Esophagus squamous epithelium (tissue), 5 donors: ENCODE data around the gene SEC62. TPM values are rescaled to one million over a fixed set of nuclear protein-coding genes. Genes with fewer than 3 reads are reported as not detected.

ENCODE experiments used
- DNase-seq: peaks from one replicate; lab custom pipeline; 2025; lab: John Stamatoyannopoulos, UW
- H3K27ac ChIP-seq, 4 donors: fragments of 200-600 bp; sonication (generic); one replicate each; pipeline ENCODE4 v1.5.1; 2016 to 2019; ENCODE audit warnings: mild to moderate bottlenecking in 1 of 4
- H3K27me3 ChIP-seq, 4 donors: fragments of 200-600 bp; sonication (generic); 1 replicate in 3 of 4; 2 replicates in 1 of 4; pipeline versions ENCODE4 v1.5.1 to v1.6.0; 2017 to 2021; ENCODE audit warnings: antibody characterized with exemption in 1 of 4
- H3K36me3 ChIP-seq, 3 donors: fragments of 200-600 bp; sonication (generic); one replicate each; pipeline ENCODE4 v1.5.1; 2016 to 2019
- H3K4me1 ChIP-seq, 3 donors: fragments of 200-600 bp; sonication (generic); one replicate each; pipeline ENCODE4 v1.5.1; 2017 to 2019
- H3K4me3 ChIP-seq, 4 donors: fragments of 200-600 bp; sonication (generic); 1 replicate in 3 of 4; 2 replicates in 1 of 4; pipeline ENCODE4 v1.5.1; 2016 to 2019; ENCODE audit warnings: mild to moderate bottlenecking in 2 of 4, moderate library complexity in 1 of 4
- H3K9me3 ChIP-seq, 3 donors: fragments of 200-600 bp; sonication (generic); one replicate each; pipeline ENCODE4 v1.5.1; 2016 to 2019
- CTCF ChIP-seq, 6 experiments: fragments of 450-650 bp in 4 of 6; fragments of 200-600 bp in 2 of 6; sonication (generic) in 2 of 6; IDR thresholded peaks; one replicate each; pipeline ENCODE4 v1.5.1; 2016 to 2019; ENCODE audit warnings: antibody characterized with exemption in 6 of 6, mild to moderate bottlenecking in 4 of 6, moderate library complexity in 4 of 6
- POLR2A ChIP-seq, 4 donors: fragments of 450-650 bp; IDR thresholded peaks; one replicate each; pipeline ENCODE4 v1.6.1; 2017; ENCODE audit warnings: antibody characterized with exemption in 4 of 4, mild to moderate bottlenecking in 4 of 4, moderate library complexity in 3 of 4
- whole genome bisulfite sequencing, 2 donors: methylation state at CpG; one replicate each; pipeline ENCODE4 v1.1.5; 2018; 5-methylcytosine and 5-hydroxymethylcytosine counted together
- intact Hi-C: fragments of 100-400 bp; cut with DNase I; formaldehyde crosslinking; loops from one replicate; pipeline ENCODE4 v1.15.0; 2022
- total RNA-seq, 4 donors: library from RNA; depleted of rRNA; stranded (reverse); fragments of >200 nt; gene quantifications; one replicate each; pipeline ENCODE4 v1.1.0, GENCODE V29; 2016
- donor health status: DM: yes; HTN: yes; CAD: no.

Gene SEC62
- total RNA-seq, 4 donors from 2014 or later = 15.0 to 49.8 (median 23.6) TPM

- H3K4me3 ChIP-seq = no peak overlapping the region
- no peak for DNase-seq
- H3K4me1 ChIP-seq = no peaks in the 10 kb centered on the region
- intact Hi-C loops = no loop called here
- H3K9me3 ChIP-seq = no peaks in the 10 kb centered on the region
- no peak for TF ChIP-seq CTCF (IDR thresholded peaks at IDR 0.05)
- TF ChIP-seq POLR2A (IDR thresholded peaks at IDR 0.05) = no peak
- H3K27ac ChIP-seq = no peak overlapping the region
- H3K36me3 ChIP-seq = no peaks in the 10 kb centered on the region
- 70 to 76% methylated on average over 2 of the region's 2 CpGs for WGBS, 2 donors
- H3K27me3 ChIP-seq = peaks cover 0 to 14% (median 0%) of the 10 kb centered on the region in 4 donors
Observed at GRCh38 chr3:169955406-169955805, 11.2 kb upstream of the SEC62 start.

- WGBS, 2 donors = 44 to 80% methylated on average over 2 of the region's 2 CpGs
- intact Hi-C loops = no loop called here
- Histone ChIP-seq H3K4me3 (no peak overlapping the region), H3K9me3 (no peaks in the 10 kb centered on the region), H3K27ac (no peak overlapping the region), H3K4me1 (peaks cover 4 to 25% (median 6%) of the 10 kb centered on the region in 3 donors), H3K36me3 (no peaks in the 10 kb centered on the region), H3K27me3 (peaks cover 0 to 12% (median 0%) of the 10 kb centered on the region in 4 donors)
- TF ChIP-seq POLR2A (IDR thresholded peaks at IDR 0.05) = no peak
- no peak for TF ChIP-seq CTCF (IDR thresholded peaks at IDR 0.05)
- no peak for DNase-seq
Observed at GRCh38 chr3:169964176-169964575, 2.4 kb upstream of the SEC62 start.

GRCh38 chr3:169965562-169966427 lies 812 bp upstream of the SEC62 start:
- Histone ChIP-seq H3K4me3 (peak overlapping the region; percentile 77 to 98 (median 88)), H3K4me1 (peaks cover 4 to 39% (median 6%) of the 10 kb centered on the region in 3 donors), H3K36me3 (peaks cover 0 to 6% (median 0%) of the 10 kb centered on the region in 3 donors), H3K27ac (peak overlapping the region; percentile 91 to 97 (median 96)), H3K27me3 (peaks cover 0 to 7% (median 0%) of the 10 kb centered on the region in 4 donors), H3K9me3 (no peaks in the 10 kb centered on the region)
- no peak for DNase-seq
- 50 to 61% methylated on average over 20 to 21 of the region's 21 CpGs for WGBS, 2 donors
- TF ChIP-seq CTCF (IDR thresholded peaks at IDR 0.05) = no peak
- TF ChIP-seq POLR2A (IDR thresholded peaks at IDR 0.05) = no peak
- intact Hi-C loops = no loop called here

DNA sequence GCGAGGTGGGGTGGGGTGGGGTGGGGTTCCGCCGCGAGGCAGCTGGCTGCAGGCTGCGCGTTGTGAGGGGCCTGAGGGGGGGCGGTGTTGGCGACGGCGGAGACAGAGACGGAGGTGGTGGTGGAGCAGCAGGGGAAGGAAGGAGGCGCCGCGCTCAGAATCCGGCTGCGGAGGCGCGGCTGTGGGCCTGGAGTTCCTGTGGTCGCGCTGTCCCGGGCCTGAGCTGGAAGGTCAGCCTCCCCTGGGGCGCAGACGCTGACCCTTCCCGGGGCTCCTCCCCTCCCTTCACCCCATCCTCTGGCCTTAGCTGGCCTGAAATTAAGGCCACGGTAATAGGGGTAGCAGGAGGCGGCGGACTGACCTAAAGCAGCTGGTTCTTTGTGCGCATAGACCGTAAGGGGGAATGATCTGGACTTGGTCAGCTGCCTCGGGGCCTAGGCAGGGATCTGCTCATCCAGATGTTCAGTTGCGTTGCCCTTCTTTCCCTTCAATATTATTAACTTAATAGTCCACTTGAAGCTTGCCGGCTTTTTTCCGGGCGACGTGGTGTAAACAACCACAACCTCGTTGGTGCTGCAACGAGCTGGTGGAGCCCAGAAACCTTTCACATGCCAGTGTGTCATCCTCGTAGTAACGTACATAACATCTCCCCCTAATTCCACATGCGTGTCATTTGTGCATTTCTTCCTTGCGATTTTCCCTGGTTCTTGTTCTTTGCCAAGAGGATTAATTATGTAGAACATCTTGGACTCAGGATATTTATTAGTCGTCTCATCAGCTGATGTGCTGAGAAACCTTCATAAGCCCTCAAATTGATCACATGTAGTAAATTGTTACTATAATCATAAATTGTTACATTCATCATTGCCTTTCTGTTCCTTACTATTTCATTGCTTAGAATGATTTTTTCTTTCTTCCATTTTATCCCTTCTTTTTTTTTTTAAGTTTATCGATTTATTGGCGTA lies 626 bp downstream of the SEC62 start:
- Histone ChIP-seq H3K4me3 (peak overlapping the region; percentile 77 to 98 (median 88)), H3K4me1 (peaks cover 4 to 43% (median 9%) of the 10 kb centered on the region in 3 donors), H3K27me3 (no peaks in the 10 kb centered on the region), H3K27ac (peak overlapping the region; percentile 91 to 97 (median 96)), H3K9me3 (no peaks in the 10 kb centered on the region), H3K36me3 (peaks cover 0 to 6% (median 0%) of the 10 kb centered on the region in 3 donors)
- TF ChIP-seq POLR2A (IDR thresholded peaks at IDR 0.05) (no peak), CTCF (IDR thresholded peaks at IDR 0.05) (no peak)
- intact Hi-C loops = no loop called here
- 7 to 8% methylated on average over 14 to 18 of the region's 44 CpGs for WGBS, 2 donors
- DNase-seq = no peak
